Activated CD4-positive, alpha-beta T cell treated with anti-CD3 and anti-CD28 coated beads for 48 hours (primary cell): ENCODE results near the gene LRCH1.

Experiments used
- DNase-seq: peaks from one replicate; pipeline ENCODE4 v3.0.0-alpha.2; 2020

LRCH1 gene

GRCh38 chr13:46552889-46553520 lies at the start of gene LRCH1:
Gene LRCH1, plus strand, starts transcription at chr13:46553170. Its CDS starts 227 bp downstream, at chr13:46553397.
- DNase-seq = peak; percentile 90

- DNase-seq = no peak
These were observed 48.9 kb upstream of the LRCH1 start for GRCh38 chr13:46504036-46504435.

- DNase-seq = no peak
These were observed 45.0 kb upstream of the LRCH1 start for GRCh38 chr13:46507981-46508380.

GRCh38 chr13:46509981-46510380 lies 43.0 kb upstream of the LRCH1 start:
- no peak for DNase-seq

- no peak for DNase-seq
These were observed 37.2 kb upstream of the LRCH1 start for GRCh38 chr13:46515803-46516202.

GRCh38 chr13:46516599-46517338 lies 36.2 kb upstream of the LRCH1 start:
- no peak for DNase-seq

- DNase-seq = peak; percentile 30
These were observed 35.2 kb upstream of the LRCH1 start for GRCh38 chr13:46517748-46518147.

- DNase-seq = no peak
These were observed 33.8 kb upstream of the LRCH1 start for GRCh38 chr13:46519182-46519581.

- no peak for DNase-seq
These were observed 32.8 kb upstream of the LRCH1 start for GRCh38 chr13:46520166-46520565.

- DNase-seq = no peak
These were observed 31.5 kb upstream of the LRCH1 start for GRCh38 chr13:46521486-46521885.

- no peak for DNase-seq
These were observed 30.8 kb upstream of the LRCH1 start for GRCh38 chr13:46521921-46522747.

- DNase-seq = no peak
These were observed 30.3 kb upstream of the LRCH1 start for GRCh38 chr13:46522748-46523030.

GRCh38 chr13:46523972-46524752 lies 28.8 kb upstream of the LRCH1 start:
- DNase-seq = no peak

GRCh38 chr13:46526100-46526735 lies 26.8 kb upstream of the LRCH1 start:
- DNase-seq = no peak

- no peak for DNase-seq
These were observed 26.2 kb upstream of the LRCH1 start for GRCh38 chr13:46526740-46527139.

- no peak for DNase-seq
These were observed 25.7 kb upstream of the LRCH1 start for GRCh38 chr13:46527237-46527636.

GRCh38 chr13:46529216-46529919 lies 23.6 kb upstream of the LRCH1 start:
- peak; percentile 32 for DNase-seq

GRCh38 chr13:46530084-46530935 lies 22.7 kb upstream of the LRCH1 start:
- peak; percentile 9 for DNase-seq

- no peak for DNase-seq
These were observed 21.0 kb upstream of the LRCH1 start for GRCh38 chr13:46531953-46532352.

- DNase-seq = no peak
These were observed 18.0 kb upstream of the LRCH1 start for GRCh38 chr13:46535002-46535401.

- DNase-seq = no peak
These were observed 17.1 kb upstream of the LRCH1 start for GRCh38 chr13:46535825-46536224.
